HG03095 (cell line): Measurements from ENCODE around the gene CC2D1B.

Source experiments
- ATAC-seq: cut with Tn5 transposase; IDR thresholded peaks from one replicate; pipeline ENCODE4 v1.9.1; 2021; ENCODE audit warnings: moderate library complexity; ENCODE audit not compliant: unreplicated experiment

Gene CC2D1B

GRCh38 chr1:52305417-52306226 lies 60.4 kb downstream of the CC2D1B start:
- no peak for ATAC-seq
